ENCODE data around the gene BCR. TPM values are rescaled to one million over a fixed set of nuclear protein-coding genes. Genes with fewer than 3 reads are reported as not detected.

BCR gene
- total RNA-seq, 3 donors from 2014 or later: 25.3 to 44.6 (median 35.1) TPM

DNA sequence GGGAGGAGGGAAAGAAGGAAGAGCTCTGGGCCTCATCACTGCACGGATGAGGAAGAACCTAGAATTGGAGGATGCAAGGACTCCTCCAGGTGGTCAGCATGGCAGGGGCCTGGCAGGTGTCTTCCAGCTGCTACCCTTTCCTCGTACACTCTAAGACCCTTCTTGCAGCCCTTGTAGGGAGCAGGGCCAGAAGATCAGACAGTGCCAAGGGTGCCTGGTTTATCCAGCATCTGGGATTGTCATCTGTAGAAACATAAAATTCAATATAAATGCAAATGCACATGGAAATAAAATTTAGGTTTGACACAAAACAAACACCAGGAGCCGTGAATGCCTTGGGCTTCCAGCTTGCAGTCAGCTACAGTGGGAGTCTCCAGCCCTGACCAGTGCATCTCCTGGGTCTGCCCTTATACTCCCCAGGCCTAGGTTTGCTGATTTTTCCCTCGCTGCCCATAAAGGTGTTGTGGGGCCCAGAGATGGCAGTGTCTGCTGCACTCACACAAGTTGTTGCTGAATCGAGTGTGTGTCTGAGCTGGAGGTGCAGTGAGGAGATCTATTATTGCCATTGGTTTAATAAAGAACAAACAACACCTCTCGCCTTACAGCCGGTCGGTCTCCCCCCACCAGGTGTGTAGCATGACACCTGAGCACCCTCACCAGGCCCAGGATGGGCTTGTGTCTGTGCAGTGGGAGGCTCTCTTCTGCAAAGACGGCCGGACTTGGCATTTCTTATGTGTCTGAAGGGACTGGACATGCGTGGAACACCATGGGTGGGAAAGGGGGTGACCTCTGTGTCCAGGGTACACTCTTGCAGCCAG, 87.1 kb downstream of the BCR start:
- Histone ChIP-seq H3K36me3 (no peaks in the 10 kb centered on the region), H3K27ac (no peak overlapping the region), H3K27me3 (no peaks in the 10 kb centered on the region), H3K4me3 (no peak overlapping the region), H3K4me1 (no peaks in the 10 kb centered on the region), H3K9me3 (no peaks in the 10 kb centered on the region)
- intact Hi-C loops (cut with DNase I; ENCODE audit: low total_unique reads): no loop called here
- no peak for DNase-seq (ENCODE audit: low spot score in 2 of 2)
- TF ChIP-seq POLR2AphosphoS5 (IDR thresholded peaks at IDR 0.05) (no peak), CTCF (IDR thresholded peaks at IDR 0.05) (no peak)

DNA sequence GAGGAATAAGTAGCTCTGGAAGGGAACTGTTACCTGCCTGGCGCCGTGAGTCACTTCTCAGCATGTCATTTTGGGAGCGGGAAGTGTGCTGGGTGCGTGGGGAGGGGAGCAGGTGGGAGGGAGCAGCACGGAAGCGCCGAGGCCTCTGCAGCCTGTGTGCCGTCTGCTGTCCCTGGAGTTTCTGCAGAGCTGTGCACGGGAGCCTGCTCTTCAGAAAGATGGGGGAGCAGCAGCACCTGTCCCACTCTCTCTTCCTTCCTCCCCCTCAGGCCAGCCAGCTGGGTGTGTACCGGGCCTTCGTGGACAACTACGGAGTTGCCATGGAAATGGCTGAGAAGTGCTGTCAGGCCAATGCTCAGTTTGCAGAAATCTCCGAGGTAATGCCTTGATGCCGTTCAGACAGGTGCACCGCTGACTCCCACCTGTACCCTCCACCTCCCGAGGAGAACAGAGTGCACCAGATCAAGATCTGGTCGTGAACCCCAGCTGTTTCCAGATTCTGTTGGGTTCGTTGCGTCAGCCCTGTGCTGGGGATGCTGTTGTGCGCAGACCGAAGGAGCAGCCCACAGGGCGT, 87.9 kb downstream of the BCR start:
- H3K27ac ChIP-seq: no peak overlapping the region
- intact Hi-C loops (cut with DNase I; ENCODE audit: low total_unique reads): no loop called here

DNA sequence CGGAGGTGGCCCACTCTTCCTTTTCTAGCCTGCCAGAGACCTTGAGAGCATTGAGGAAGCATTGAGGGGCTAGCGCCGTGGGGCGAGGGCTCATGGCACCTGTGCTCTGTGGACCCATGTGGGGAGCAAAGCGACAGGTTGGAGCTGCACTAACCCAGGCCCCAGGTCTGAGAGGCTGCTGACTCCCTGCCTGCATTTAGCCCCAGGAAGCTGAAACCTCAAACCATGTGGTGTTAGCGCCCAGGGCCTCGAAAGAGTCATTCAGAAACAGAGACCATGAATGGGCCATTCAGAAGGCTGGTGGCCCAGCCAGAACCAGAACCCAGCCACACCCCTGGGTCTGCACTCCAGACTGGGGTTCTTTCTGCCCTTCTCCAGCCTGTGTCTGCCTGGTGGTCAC, 88.6 kb downstream of the BCR start:
- no peaks in the 10 kb centered on the region for H3K9me3 ChIP-seq
- no peaks in the 10 kb centered on the region for H3K27me3 ChIP-seq
- intact Hi-C loops (cut with DNase I; ENCODE audit: low total_unique reads): no loop called here
- TF ChIP-seq POLR2AphosphoS5 (IDR thresholded peaks at IDR 0.05) (no peak), CTCF (IDR thresholded peaks at IDR 0.05) (no peak), POLR2A (IDR thresholded peaks at IDR 0.05) (no peak)
- no peak overlapping the region for H3K4me3 ChIP-seq
- no peak overlapping the region for H3K27ac ChIP-seq
- no peaks in the 10 kb centered on the region for H3K4me1 ChIP-seq
- no peak for DNase-seq (ENCODE audit: low spot score in 2 of 2)
- peaks cover 4% of the 10 kb centered on the region for H3K36me3 ChIP-seq

More for the DNA sequence above, 87.9 kb downstream of the BCR start:
- TF ChIP-seq CTCF (IDR thresholded peaks at IDR 0.05) (no peak), POLR2A (IDR thresholded peaks at IDR 0.05) (no peak), POLR2AphosphoS5 (IDR thresholded peaks at IDR 0.05) (no peak)
- no peaks in the 10 kb centered on the region for H3K9me3 ChIP-seq
- DNase-seq (ENCODE audit: low spot score in 2 of 2): no peak
- H3K27me3 ChIP-seq: no peaks in the 10 kb centered on the region
- H3K4me3 ChIP-seq: no peak overlapping the region
- no peaks in the 10 kb centered on the region for H3K4me1 ChIP-seq
- peaks cover 4% of the 10 kb centered on the region for H3K36me3 ChIP-seq

DNA sequence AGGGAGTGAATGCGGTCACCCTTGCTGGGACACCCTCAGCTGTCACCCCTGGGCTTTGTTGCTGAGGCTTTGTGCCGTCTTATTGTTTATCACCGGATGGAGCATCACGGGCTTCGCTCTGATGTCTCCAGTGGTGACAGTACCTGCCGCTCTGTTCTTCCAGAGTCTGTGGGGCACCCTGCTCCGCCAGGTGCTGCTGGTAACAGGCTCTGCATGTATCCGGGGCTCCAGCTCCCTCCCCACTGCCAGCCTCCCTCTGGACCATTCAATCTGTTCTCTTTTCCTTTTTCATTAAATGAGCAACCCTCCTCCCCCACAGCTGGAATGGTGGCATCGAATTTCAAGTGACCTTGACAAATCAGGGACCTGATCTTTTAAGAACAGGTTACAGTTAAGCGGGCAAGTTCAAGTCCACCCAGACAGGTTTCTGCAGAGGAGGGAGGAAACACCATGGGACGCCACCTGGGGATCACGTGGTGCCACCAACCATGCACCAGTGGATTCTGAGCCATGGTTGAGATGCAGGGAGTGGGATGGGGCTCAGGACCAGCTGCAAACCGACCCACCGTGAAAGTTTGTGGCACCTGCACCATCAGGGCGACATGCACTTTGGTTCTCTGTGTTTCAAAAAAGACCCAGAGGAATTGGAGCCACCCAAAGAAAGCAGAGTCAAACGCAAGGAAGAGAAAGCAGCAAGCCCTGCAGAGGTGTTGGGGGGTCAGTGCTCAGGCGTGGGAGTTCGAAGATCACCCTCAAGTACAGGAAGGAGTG, 89.3 kb downstream of the BCR start:
- intact Hi-C loops (cut with DNase I; ENCODE audit: low total_unique reads): no loop called here
- no peak overlapping the region for H3K27ac ChIP-seq
- no peaks in the 10 kb centered on the region for H3K27me3 ChIP-seq
- no peaks in the 10 kb centered on the region for H3K9me3 ChIP-seq
- H3K4me1 ChIP-seq: no peaks in the 10 kb centered on the region
- TF ChIP-seq POLR2A (IDR thresholded peaks at IDR 0.05): no peak
- no peak for TF ChIP-seq CTCF (IDR thresholded peaks at IDR 0.05)
- no peak overlapping the region for H3K4me3 ChIP-seq
- H3K36me3 ChIP-seq: peaks cover 4% of the 10 kb centered on the region
- no peak for DNase-seq (ENCODE audit: low spot score in 2 of 2)
